ENCODE measurements around the gene SPTAN1.

GRCh38 chr9:128551657-128552152 is 682 bp upstream of the SPTAN1 start:
- TF ChIP-seq POLR2A (IDR thresholded peaks at IDR 0.05; ENCODE audit: low read length) (no peak), GATA1 (IDR thresholded peaks at IDR 0.05; ENCODE audit: low read depth, low read length) (no peak)

Data from erythroblast (primary cell).